CD14-positive monocyte (primary cell): Measurements from ENCODE around the gene MVB12B. TPM values are rescaled to one million over a fixed set of nuclear protein-coding genes. Genes with fewer than 3 reads are reported as not detected.

ENCODE experiments used
- DNase-seq, 3 donors: peaks; one replicate each; pipeline ENCODE4 v3.0.0-alpha.2; 2011 to 2022
- H2AFZ ChIP-seq: 2 replicates; pipeline ENCODE4 v1.6.0; 2012; ENCODE audit warnings: mild to moderate bottlenecking, low read depth, low read length, inconsistent platforms; ENCODE audit not compliant: insufficient read depth, poor library complexity, severe bottlenecking
- H3K27ac ChIP-seq, 2 donors: 1 replicate in 1 of 2; 2 replicates in 1 of 2; pipeline ENCODE4 v1.5.1; 2012 to 2013; ENCODE audit warnings: low read length in 2 of 2, control low read depth in 1 of 2, inconsistent platforms in 1 of 2, low read depth in 1 of 2, mild to moderate bottlenecking in 1 of 2
- H3K27me3 ChIP-seq, 2 donors: one replicate each; pipeline versions ENCODE4 v1.6.0 to v1.6.1; 2011 to 2013; ENCODE audit warnings: low read length in 2 of 2; ENCODE audit not compliant: control insufficient read depth in 2 of 2, insufficient read depth in 2 of 2
- H3K36me3 ChIP-seq, 2 donors: replicated peaks in 1 of 2; 1 replicate in 1 of 2; 2 replicates in 1 of 2; pipeline versions ENCODE4 v1.5.1 to v1.6.1; 2012 to 2013; ENCODE audit warnings: low read length in 2 of 2, control low read depth in 1 of 2, inconsistent platforms in 1 of 2, mild to moderate bottlenecking in 1 of 2; ENCODE audit not compliant: insufficient read depth in 2 of 2, control insufficient read depth in 1 of 2
- H3K4me1 ChIP-seq, 2 donors: 1 replicate in 1 of 2; 2 replicates in 1 of 2; pipeline versions ENCODE4 v1.5.1 to v1.6.1; 2012 to 2013; ENCODE audit warnings: low read length in 2 of 2, control low read depth in 1 of 2, inconsistent platforms in 1 of 2, mild to moderate bottlenecking in 1 of 2, moderate library complexity in 1 of 2; ENCODE audit not compliant: insufficient read depth in 2 of 2, control insufficient read depth in 1 of 2
- H3K4me2 ChIP-seq: replicated peaks from 2 replicates; pipeline ENCODE3; 2012; ENCODE audit warnings: low read length, moderate library complexity, mild to moderate bottlenecking; ENCODE audit not compliant: poor library complexity, severe bottlenecking; ENCODE audit errors: extremely low read depth
- H3K4me3 ChIP-seq, 3 experiments: fragments of 200-600 bp in 1 of 3; sonication (generic) in 1 of 3; replicated peaks in 1 of 3; 1 replicate in 2 of 3; 2 replicates in 1 of 3; pipeline ENCODE4 v1.5.1; 2011 to 2013; ENCODE audit warnings: low read length in 3 of 3, mild to moderate bottlenecking in 3 of 3, control low read depth in 2 of 3, low read depth in 2 of 3, inconsistent platforms in 1 of 3, moderate library complexity in 1 of 3
- H3K79me2 ChIP-seq: 2 replicates; pipeline ENCODE4 v1.6.0; 2012; ENCODE audit warnings: mild to moderate bottlenecking, control low read depth, inconsistent platforms, low read length, moderate library complexity; ENCODE audit not compliant: insufficient read depth
- H3K9ac ChIP-seq: 2 replicates; pipeline ENCODE4 v1.6.0; 2017; ENCODE audit warnings: low read length, mild to moderate bottlenecking; ENCODE audit not compliant: insufficient read depth, poor library complexity, severe bottlenecking
- H3K9me3 ChIP-seq, 2 donors: replicated peaks in 1 of 2; 1 replicate in 1 of 2; 2 replicates in 1 of 2; pipeline versions ENCODE4 v1.5.1 to v1.6.1; 2012 to 2013; ENCODE audit warnings: low read length in 2 of 2, control low read depth in 1 of 2; ENCODE audit not compliant: control insufficient read depth in 1 of 2, insufficient read depth in 1 of 2
- H4K20me1 ChIP-seq: 2 replicates; pipeline ENCODE4 v1.6.0; 2012; ENCODE audit warnings: mild to moderate bottlenecking, low read length, control low read depth, moderate library complexity; ENCODE audit not compliant: insufficient read depth
- H3K27ac Mint-ChIP-seq, 7 donors: one replicate each; pipeline ENCODE4 v1.8.0; 2020; ENCODE audit warnings: mild to moderate bottlenecking in 7 of 7, mixed read lengths in 7 of 7, moderate library complexity in 6 of 7, inconsistent platforms in 2 of 7
- H3K27me3 Mint-ChIP-seq, 3 donors: one replicate each; pipeline ENCODE4 v1.8.0; 2021 to 2022; ENCODE audit warnings: low read depth in 3 of 3, mild to moderate bottlenecking in 3 of 3, mixed read lengths in 3 of 3, moderate library complexity in 3 of 3, inconsistent platforms in 1 of 3
- H3K36me3 Mint-ChIP-seq, 2 donors: one replicate each; pipeline ENCODE4 v1.8.0; 2020; ENCODE audit warnings: mixed read lengths in 2 of 2, inconsistent platforms in 1 of 2, mild to moderate bottlenecking in 1 of 2
- H3K4me1 Mint-ChIP-seq: one replicate; pipeline ENCODE4 v1.8.0; 2020; ENCODE audit warnings: mild to moderate bottlenecking, mixed read lengths
- H3K4me3 Mint-ChIP-seq, 2 donors: one replicate each; pipeline ENCODE4 v1.8.0; 2020; ENCODE audit warnings: mild to moderate bottlenecking in 2 of 2, mixed read lengths in 2 of 2, moderate library complexity in 1 of 2
- H3K9me3 Mint-ChIP-seq, 7 donors: one replicate each; pipeline ENCODE4 v1.8.0; 2020 to 2022; ENCODE audit warnings: mixed read lengths in 7 of 7, mild to moderate bottlenecking in 6 of 7, moderate library complexity in 6 of 7, inconsistent platforms in 2 of 7
- CTCF ChIP-seq: fragments of 200-600 bp; IDR thresholded peaks from one replicate; pipeline ENCODE4 v1.8.0; 2022; ENCODE audit warnings: antibody characterized with exemption, mild to moderate bottlenecking
- WGBS: methylation state at CpG from one replicate; pipeline ENCODE4 v1.1.5; 2013; ENCODE audit warnings: missing lambda C conversion rate; ENCODE audit not compliant: insufficient coverage; 5-methylcytosine and 5-hydroxymethylcytosine counted together
- intact Hi-C, 2 donors: fragments of 100-400 bp; cut with micrococcal nuclease; formaldehyde crosslinking; loops; one replicate each; pipeline versions ENCODE4 v1.15.0 to v1.15.1; 2023
- polyA plus RNA-seq, 3 donors: library from polyadenylated mRNA; depleted of rRNA in 1 of 3; unstranded in 2 of 3; stranded (reverse) in 1 of 3; fragments of 300-500 nt in 2 of 3; fragments of >200 nt in 1 of 3; fragmentation: Illumina TruSeq in 2 of 3; gene quantifications; 1 replicate in 2 of 3; 2 replicates in 1 of 3; pipeline ENCODE4 v1.2.3, GENCODE V29; 2012 to 2021

MVB12B gene
- polyA plus RNA-seq, 3 donors: 2.8 to 8.1 (median 3.5) TPM

- Mint-ChIP-seq H3K27ac (peak overlapping the region in 1 of 7 donors; percentile 50), H3K4me3 (no peak overlapping the region), H3K27me3 (no peaks in the 10 kb centered on the region), H3K36me3 (peaks cover 23 to 45% of the 10 kb centered on the region in 2 donors), H3K4me1 (peaks cover 47% of the 10 kb centered on the region), H3K9me3 (no peaks in the 10 kb centered on the region)
- no peak overlapping the region for H2AFZ ChIP-seq
- H3K4me3 ChIP-seq: no peak overlapping the region
- intact Hi-C loops: loop anchor here in 1 of 2 donors (5.0 kb wide), 1 partner anchor 183 kb away; no protein-coding TSS in a partner anchor
- H3K9ac ChIP-seq: no peak overlapping the region
- 78% methylated on average over 3 of the region's 6 CpGs for WGBS
- no peaks in the 10 kb centered on the region for H3K9me3 ChIP-seq
- H3K4me2 ChIP-seq: no peak overlapping the region
- peaks cover 30 to 58% of the 10 kb centered on the region in 2 donors for H3K4me1 ChIP-seq
- H3K79me2 ChIP-seq: no peaks in the 10 kb centered on the region
- H3K27ac ChIP-seq: no peak overlapping the region
- H3K27me3 ChIP-seq: no peaks in the 10 kb centered on the region
- H4K20me1 ChIP-seq: no peaks in the 10 kb centered on the region
- no peak for DNase-seq
- no peak for TF ChIP-seq CTCF
- H3K36me3 ChIP-seq: peaks cover 0 to 19% of the 10 kb centered on the region in 2 donors
These were observed 159.0 kb downstream of the MVB12B start for GRCh38 chr9:126485662-126486061.

- 90% methylated on average over 8 of the region's 11 CpGs for WGBS
- TF ChIP-seq CTCF: no peak
- DNase-seq: no peak
- Histone ChIP-seq H3K27me3 (no peaks in the 10 kb centered on the region), H3K4me2 (no peak overlapping the region), H4K20me1 (no peaks in the 10 kb centered on the region), H3K9ac (no peak overlapping the region), H3K9me3 (no peaks in the 10 kb centered on the region), H3K4me1 (peaks cover 33 to 58% of the 10 kb centered on the region in 2 donors), H3K36me3 (peaks cover 0 to 18% of the 10 kb centered on the region in 2 donors), H2AFZ (no peak overlapping the region), H3K4me3 (no peak overlapping the region), H3K79me2 (no peaks in the 10 kb centered on the region), H3K27ac (no peak overlapping the region)
- Mint-ChIP-seq H3K4me1 (peaks cover 47% of the 10 kb centered on the region), H3K4me3 (no peak overlapping the region), H3K36me3 (peaks cover 16 to 40% of the 10 kb centered on the region in 2 donors), H3K27ac (no peak overlapping the region), H3K9me3 (no peaks in the 10 kb centered on the region), H3K27me3 (no peaks in the 10 kb centered on the region)
- intact Hi-C loops: loop anchor here in 1 of 2 donors (5.0 kb wide), 1 partner anchor 184 kb away; no protein-coding TSS in a partner anchor
These were observed 159.6 kb downstream of the MVB12B start for GRCh38 chr9:126486276-126486675.
